GM23338 (cell line): Measurements from ENCODE around the gene KLK6.

Experiments
- REST ChIP-seq: IDR thresholded peaks from one replicate; pipeline ENCODE4 v1.6.1; 2018; ENCODE audit warnings: antibody characterized with exemption; ENCODE audit not compliant: unreplicated experiment
- TF ChIP-seq, protein P1 (sequence below), 2 experiments: fragments of 200-600 bp in 1 of 2; sonication (generic) in 1 of 2; conservative IDR thresholded peaks; 2 replicates each; pipeline versions ENCODE4 v1.5.1 to v1.6.1; 2016 to 2017; ENCODE audit warnings: antibody characterized with exemption in 2 of 2, low read depth in 2 of 2, mild to moderate bottlenecking in 2 of 2, moderate library complexity in 1 of 2

DNA sequence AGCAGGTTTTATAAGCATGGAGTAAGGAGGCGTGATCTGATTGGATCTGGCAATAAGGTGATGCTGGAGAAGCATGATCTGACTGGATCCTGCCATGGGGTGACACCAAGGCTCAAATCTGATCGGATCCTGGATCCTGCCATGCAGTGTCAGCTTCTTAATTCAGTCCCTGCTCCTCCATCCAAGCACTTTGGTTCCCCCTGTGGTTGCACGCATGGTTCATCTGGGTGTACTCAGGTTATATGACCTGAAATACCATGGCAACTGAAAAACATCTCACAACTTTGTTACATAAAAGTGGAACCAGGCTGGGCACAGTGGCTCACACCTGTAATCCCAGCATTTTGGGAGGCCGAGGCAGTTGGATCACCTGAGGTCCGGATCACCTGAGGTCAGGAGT is 40.6 kb downstream of the KLK6 start:
- TF ChIP-seq, protein P1, sequence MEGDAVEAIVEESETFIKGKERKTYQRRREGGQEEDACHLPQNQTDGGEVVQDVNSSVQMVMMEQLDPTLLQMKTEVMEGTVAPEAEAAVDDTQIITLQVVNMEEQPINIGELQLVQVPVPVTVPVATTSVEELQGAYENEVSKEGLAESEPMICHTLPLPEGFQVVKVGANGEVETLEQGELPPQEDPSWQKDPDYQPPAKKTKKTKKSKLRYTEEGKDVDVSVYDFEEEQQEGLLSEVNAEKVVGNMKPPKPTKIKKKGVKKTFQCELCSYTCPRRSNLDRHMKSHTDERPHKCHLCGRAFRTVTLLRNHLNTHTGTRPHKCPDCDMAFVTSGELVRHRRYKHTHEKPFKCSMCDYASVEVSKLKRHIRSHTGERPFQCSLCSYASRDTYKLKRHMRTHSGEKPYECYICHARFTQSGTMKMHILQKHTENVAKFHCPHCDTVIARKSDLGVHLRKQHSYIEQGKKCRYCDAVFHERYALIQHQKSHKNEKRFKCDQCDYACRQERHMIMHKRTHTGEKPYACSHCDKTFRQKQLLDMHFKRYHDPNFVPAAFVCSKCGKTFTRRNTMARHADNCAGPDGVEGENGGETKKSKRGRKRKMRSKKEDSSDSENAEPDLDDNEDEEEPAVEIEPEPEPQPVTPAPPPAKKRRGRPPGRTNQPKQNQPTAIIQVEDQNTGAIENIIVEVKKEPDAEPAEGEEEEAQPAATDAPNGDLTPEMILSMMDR (conservative IDR thresholded peaks at IDR 0.05; ENCODE audit: low read depth in 2 of 2) = no peak
- no peak for TF ChIP-seq REST
